ENCODE data around the gene ATP5PD.
"Not testable (repeated sequence)": the region's sequence is repeated elsewhere in the genome, so short reads cannot be mapped to it uniquely, and the experiment has no call there.

The ATP5PD gene

DNA sequence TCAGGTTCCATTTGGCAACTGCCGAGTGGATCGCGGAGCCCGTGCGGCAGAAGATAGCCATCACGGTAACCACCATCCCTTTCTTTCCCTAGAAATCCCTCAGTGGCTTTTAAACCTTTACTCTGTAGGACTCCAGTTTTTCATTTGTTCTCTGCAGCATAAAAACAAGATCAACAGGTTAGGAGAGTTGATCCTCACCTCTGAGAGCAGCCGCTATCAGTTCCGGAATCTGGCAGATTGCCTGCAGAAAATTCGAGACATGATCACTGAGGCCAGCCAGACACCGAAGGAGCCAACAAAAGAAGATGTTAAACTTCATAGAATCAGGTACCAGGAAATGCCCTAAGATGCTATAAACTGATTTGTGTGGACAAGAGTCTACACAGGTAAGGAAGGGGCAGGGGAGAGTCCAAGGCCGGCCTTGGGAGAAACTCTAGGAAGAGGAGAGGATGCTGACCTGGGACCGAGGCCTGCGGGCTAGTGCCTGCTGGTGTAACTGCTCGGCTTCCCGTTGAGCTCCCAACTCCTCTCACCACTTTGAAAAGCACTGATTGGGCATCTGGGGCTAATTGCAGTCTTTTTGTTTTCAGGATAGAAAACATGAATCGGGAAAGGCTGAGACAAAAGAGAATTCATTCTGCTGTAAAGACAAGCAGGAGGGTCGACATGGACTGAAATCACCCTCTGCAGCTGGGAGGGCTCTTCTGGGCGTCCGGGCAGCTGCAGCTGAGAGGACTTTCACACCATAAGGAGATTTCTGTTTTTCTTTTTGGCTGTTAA, 26.2 kb downstream of the ATP5PD start:
- DNase-seq (ENCODE audit: low spot score), result no peak

DNA sequence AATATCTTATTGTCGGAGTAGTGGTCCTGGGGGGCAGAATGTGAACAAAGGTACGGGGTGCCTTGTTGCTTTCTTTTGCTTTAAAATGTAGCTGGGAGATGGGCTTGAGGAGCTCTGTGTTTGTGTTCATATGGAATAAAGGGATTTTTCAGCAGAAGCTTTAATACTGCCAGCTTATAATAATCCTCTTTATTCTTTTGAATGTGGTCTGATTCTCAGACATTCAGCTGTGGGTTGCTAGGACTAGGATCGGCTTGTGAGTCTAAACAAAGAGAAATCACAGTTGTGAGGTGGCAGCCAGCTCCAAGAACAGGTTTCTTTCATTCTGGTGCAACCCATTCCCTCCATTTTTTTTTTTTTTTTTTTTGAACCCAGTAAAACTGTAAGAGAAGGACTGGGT, 27.1 kb downstream of the ATP5PD start:
- no peak for DNase-seq (ENCODE audit: low spot score)

DNA sequence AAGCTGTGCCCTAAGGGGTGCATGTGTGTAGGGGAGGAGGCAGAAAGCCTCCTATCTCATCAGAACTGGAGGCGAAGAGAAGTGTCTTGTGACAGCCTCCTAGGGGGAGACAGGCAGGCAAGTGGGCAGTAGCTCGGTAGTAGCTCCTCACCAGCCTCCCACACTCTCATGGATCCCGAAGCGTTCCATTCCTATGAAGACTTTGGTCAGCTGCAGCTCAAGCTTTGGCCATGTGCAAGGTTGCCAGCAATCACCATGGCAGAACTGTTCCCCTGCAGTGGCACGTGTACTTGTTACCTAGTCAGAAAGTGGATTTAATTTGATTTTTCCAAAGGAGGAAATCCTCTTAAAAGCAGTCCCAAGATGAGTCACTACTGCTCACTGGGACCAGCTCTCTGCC, 27.6 kb downstream of the ATP5PD start:
- DNase-seq (ENCODE audit: low spot score), result no peak

- no peak for DNase-seq (ENCODE audit: low spot score)
These were observed 33.6 kb downstream of the ATP5PD start for GRCh38 chr17:75013092-75013559.

GRCh38 chr17:75012346-75013091, 34.2 kb downstream of the ATP5PD start, which contains the start of gene MRPL58:
Gene MRPL58, plus strand, starts transcription at chr17:75012670. Its CDS starts 17 bp downstream, at chr17:75012687.
- peak; percentile 90 for DNase-seq (ENCODE audit: low spot score)

DNA sequence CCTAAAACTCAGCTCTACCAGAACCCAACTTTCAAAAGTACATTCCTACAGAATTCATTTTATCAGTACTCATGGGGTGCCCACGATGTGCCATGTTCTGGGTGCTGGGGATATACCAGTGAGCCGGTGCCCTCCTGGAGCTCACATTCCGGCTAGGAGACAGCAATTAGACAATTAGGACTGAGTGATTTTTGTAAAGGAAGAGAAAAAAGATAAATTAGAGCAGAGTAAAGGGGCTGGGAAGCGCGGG, 34.7 kb downstream of the ATP5PD start:
- DNase-seq (ENCODE audit: low spot score), result no peak

DNA sequence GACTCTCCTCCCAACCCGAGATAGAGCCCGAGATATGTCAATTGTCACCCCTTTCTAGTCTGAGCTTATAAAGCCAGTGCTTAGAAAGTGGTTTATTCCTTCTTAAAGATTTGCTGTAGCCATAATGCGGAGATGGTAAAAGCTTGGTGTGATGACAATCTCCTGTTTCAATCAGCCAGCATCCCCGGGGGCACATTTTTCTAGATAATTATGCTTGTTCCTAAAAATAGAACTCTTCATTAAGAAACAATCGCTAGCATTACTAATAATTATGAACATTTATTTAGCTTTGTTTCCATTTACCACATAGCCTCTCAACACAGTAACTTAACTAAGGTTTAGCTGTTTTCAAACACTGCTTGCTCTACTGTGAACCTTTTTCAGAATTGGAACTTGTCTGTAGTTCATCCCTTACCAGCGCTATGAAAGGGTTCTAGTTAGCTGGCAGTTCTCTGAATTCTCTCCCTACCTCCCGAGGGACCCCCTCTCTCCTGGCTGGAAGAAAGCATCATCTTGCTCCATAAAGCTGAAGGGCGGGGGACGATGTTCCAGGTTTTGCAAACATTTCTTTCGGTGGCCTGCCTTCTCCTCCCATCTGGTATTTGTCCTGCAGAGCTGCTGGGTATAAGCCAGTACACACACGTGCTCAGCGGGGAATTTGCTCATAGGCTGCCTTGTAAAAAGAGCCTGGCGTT, 35.2 kb downstream of the ATP5PD start:
- no peak for DNase-seq (ENCODE audit: low spot score)

GRCh38 chr17:75010683-75011400, 35.9 kb downstream of the ATP5PD start:
- DNase-seq (ENCODE audit: low spot score), result no peak

- DNase-seq (ENCODE audit: low spot score), result no peak
These were observed 37.5 kb downstream of the ATP5PD start for GRCh38 chr17:75009139-75009724.

- DNase-seq (ENCODE audit: low spot score), result no peak
These were observed 38.4 kb downstream of the ATP5PD start for GRCh38 chr17:75008373-75008772.

GRCh38 chr17:75006653-75007052, 40.1 kb downstream of the ATP5PD start:
- peak; percentile 55 for DNase-seq (ENCODE audit: low spot score)

DNA sequence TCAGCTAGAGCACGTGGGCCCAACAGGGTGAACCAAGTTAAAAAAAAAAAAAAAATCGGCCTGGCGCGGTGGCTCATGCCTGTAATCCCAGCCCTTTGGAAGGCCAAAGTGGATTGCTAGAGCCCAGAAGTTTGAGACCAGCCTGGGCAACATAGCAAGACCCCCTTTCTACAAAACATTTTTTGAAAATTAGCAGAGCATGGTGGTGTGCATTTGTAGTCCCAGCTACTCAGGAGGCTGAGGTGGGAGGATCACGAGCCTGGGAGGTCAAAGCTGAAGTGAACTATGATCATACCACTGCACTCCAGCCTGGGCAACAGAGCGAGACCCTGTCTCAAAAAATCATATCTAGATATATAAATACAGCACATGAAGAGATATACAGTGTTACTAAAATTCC, 40.7 kb downstream of the ATP5PD start:
- not testable (repeated sequence) for DNase-seq (ENCODE audit: low spot score)

DNA sequence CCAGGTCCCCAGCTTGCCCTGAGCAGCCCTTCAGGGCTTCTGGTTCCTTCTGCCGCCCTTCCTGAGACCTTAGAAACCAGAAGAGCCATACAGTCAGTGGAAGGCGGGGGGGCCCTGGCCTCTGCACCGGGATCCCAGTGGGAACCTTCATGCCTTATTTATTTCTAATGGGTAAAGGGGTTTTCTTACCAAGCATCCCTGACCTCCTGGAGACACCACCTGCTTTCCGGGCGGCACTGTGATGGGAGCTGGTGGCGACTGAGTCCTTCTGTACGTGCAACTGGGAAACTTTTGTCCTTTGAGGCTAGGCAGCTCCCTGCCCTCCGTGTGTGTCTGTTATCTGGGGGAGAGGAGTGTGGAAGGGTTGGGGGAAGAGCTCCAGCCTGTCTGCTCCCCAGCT, 41.5 kb downstream of the ATP5PD start:
- DNase-seq (ENCODE audit: low spot score), result no peak

GRCh38 chr17:75004371-75004770, 42.4 kb downstream of the ATP5PD start:
- DNase-seq (ENCODE audit: low spot score), result no peak

- no peak for DNase-seq (ENCODE audit: low spot score)
These were observed 42.8 kb downstream of the ATP5PD start for GRCh38 chr17:75003957-75004355.

DNA sequence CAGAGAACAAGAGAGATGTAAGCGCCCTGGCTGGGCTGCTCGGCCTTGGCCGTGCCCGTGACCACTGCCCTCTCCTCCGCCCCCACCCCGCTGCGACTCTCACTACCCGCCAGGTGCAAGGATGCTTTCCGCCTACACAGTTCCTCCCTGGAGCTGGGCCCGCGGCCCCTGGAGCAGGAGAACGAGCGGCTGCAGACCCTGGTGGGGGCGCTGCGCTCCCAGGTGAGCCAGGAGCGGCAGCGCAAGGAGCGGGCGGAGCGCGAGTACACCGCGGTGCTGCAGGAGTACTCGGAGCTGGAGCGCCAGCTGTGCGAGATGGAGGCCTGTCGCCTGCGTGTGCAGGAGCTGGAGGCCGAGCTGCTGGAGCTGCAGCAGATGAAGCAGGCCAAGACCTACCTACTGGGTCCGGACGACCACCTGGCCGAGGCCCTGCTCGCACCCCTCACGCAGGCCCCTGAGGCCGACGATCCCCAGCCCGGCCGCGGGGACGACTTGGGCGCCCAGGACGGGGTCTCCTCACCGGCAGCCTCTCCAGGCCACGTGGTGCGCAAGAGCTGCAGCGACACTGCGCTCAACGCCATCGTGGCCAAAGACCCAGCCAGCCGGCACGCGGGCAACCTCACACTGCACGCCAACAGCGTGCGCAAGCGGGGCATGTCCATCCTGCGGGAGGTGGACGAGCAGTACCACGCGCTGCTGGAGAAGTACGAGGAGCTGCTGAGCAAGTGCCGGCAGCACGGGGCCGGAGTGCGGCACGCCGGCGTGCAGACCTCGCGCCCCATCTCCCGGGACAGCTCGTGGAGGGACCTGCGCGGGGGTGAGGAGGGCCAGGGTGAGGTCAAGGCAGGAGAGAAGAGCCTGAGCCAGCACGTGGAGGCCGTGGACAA, 43.5 kb downstream of the ATP5PD start:
- DNase-seq (ENCODE audit: low spot score), result no peak

DNA sequence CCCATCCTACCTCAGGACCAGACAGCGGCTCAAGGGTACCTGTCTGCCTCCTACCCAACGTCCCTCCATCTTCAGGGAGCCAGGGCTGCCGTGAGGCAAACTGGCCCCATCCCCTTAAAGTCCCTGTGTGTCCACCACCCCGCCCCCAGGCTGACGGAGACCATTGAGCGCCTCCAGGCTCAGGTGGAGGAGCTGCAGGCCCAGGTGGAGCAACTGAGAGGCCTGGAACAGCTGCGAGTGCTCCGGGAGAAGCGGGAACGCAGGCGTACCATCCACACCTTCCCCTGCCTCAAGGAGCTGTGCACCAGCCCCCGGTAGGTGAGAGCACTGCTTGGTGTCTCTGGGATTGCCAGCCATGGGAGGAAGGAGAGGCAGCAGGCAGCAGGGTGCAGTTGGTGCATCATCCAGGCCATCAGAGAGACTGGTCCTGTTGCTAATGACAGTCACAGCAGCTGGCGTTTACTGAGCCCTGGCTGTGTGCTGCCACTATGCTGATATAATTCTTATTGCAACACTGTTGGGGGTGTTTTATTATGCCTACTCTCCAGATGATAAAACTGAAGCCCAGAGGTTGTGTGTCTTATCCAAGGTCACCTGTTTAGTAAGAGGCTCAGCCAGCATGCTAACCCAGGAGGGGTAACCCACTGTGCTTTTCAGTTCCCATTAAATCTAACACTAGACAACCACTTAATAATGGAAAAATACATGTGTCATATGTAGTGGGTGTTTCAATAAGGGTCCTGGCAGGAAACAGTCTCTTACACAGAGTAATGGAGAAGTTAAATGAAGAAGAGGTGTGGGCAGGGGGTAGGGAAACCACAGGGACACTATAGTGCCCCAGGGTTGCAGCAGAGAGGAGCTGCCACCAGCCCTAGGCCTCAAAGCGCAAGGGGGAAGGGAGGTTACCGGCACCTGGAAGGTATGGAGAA, 44.6 kb downstream of the ATP5PD start:
- DNase-seq (ENCODE audit: low spot score), result no peak

GRCh38 chr17:74999523-74999922, 47.2 kb downstream of the ATP5PD start:
- DNase-seq (ENCODE audit: low spot score), result no peak

DNA sequence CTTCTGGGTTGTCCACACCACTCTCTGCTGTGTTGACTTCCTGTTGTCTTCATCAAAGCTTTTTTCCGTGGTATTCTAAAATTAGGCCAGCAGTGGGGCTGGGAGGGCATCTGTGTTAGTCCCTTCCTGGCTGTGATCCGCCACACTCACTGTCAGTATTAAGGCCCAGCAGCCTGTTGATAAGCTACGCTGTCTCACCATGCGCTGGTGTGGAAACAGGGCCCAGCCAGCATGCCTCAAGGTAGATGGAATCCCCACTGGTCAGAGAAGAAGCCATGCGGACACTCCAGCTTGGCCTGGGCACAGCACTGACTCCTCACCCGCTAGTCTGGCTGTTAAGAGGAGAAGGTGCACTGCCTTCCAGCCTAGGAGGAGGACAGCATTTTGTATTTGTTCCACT, 48.0 kb downstream of the ATP5PD start:
- DNase-seq (ENCODE audit: low spot score), result no peak

DNA sequence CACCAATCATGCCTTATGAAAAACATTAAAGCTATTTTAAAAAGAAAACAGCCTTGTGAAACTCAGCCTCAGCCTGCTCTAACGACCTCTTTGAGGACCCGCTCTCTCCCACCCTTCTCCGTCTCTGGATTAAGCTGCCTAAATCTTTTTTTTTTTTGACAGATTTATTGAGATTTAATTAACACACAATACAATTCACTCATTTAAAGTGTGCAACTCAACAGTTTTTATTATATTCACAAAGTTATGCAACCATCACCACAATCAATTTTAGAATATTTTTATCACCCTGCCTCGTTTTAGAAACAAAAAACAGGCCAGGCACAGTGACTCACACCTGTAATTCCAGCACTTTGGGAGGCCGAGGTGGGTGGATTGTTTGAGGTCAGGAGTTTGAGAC, 50.9 kb downstream of the ATP5PD start:
- no peak for DNase-seq (ENCODE audit: low spot score)

Measured in HuH-7 (cell line).